Dermis microvascular lymphatic vessel endothelial cell (primary cell): ENCODE measurements around the gene BDKRB2. TPM values are rescaled to one million over a fixed set of nuclear protein-coding genes. Genes with fewer than 3 reads are reported as not detected.

ENCODE experiments used
- DNase-seq, 2 donors: peaks; one replicate each; pipeline versions ENCODE4 v3.0.0 to v3.0.0-alpha.2; 2010; ENCODE audit warnings: low read depth in 2 of 2
- total RNA-seq: library from RNA; depleted of rRNA; stranded (reverse); fragments of >200 nt; gene quantifications from 2 replicates; pipeline ENCODE4 v1.2.1, GENCODE V29; 2014

BDKRB2 gene
- total RNA-seq, 1 donor from 2014 or later = 0.26 TPM

DNA sequence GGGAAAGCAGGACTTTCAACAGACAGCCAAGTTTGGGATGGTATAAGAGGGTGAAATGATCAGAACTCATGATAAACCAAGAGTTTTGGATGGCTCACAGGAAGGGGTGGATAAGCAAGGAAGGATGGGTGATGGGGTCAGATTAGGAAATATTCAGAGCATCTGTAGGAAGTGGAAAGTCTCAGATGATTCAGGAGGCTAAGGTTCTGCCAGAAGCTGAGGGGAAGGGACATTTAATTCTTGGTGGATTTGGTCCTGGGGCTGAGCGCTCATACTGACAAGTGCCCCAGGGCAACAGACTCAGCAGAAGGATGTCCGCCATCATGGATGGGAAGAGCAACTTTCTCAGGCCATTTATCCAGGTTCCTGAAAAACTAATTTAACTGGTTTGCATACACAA lies 28.4 kb upstream of the BDKRB2 start:
- DNase-seq = no peak

DNA sequence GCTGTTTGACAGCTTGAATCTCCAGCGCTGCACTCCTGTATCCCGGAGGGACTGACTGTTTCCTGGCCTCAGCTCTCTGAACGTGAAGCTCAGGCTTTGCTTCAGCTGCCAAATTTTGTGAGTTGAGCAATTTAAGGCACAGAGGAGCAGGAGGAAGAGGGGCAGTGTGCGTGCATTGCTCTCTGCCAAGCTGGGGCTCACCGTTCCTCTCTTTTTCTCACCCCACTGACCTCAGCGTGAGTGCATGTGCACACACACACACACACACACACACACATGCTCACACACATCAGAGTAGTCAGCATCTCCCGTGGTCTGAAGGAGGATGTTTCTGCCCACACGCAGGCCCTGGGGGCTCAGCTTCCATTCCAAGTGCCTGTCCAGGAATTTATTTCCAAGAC lies 27.8 kb upstream of the BDKRB2 start:
- no peak for DNase-seq

- peak in 1 of 2 donors; percentile 21 for DNase-seq
Observed at GRCh38 chr14:96177766-96178375, 26.8 kb upstream of the BDKRB2 start.

DNA sequence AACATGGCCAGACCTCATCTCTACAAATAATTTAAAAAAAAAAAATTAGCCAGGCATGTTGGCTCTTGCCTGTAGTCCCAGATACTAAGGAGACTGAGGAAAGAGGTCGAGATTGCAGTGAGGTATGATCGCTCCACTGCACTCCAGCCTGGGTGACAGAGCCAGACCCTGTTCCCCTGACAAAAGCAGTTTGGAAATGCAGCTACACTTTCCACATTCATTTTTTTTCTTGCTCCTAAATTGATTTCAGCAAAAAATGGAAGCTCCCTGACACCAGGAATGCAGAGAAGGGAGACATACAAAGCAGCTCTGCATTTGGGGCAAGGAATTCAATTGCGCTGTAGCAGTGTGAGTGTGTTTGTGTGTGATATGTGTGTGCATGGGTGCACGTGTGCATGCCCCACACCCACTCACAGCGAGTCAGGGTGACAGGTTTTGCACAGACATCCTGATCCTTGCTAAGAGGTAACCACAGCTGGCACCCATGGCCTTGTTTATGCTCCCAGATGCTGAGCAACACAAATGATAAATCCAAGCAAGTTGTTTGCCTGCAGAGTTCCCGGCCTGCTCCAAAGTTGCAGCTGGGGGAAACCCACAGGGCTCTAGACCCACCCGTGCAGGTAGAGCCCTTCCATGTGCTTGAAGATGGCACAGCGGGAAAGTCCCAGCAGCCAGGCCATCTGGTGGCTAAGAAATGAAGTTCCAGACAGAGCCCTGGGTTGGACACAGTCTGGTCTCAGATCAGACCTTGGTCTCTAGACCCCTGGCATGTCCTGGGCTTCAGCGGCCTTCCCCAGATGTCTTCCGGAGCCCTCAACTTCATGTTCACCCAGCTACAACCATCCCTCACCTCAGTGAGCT lies 25.9 kb upstream of the BDKRB2 start:
- no peak for DNase-seq

DNA sequence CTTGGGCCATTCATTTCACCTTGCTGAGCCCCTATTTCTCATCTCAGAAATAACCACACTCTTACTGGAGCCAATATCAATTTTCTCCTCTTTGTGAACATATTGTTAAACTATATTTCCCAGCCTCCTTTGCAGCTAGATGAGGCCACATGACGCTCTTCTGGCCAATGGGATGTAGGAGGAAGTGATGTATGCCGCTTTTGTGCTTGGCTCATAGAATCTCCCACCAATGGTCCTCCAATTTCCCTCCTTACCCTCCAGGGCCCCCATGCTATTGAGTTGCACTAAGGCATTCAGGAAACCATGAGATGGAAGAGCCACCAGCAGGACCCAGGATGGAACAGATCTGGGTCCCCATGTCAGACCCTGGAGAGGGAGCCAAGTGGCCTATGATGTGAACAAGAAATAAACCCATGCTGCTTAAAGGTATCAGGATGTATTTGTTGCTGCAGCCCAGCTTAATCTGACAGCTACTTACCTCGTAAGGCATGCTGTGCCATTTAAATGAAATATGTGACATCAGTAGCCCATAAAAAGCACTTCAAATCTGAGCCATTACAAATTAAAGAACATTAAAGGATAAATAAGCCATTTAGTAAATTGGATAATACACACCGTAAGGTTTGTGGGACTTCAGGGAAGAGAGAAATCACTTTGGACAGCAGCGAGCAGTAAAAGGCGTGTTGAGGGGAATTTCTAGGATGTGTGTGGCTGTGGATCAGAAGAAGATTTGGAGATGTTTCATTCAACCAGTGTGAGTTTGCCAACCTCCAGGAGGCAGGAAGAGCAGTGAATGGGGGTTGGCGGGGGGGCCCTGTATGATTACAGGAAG lies 24.4 kb upstream of the BDKRB2 start:
- peak in 1 of 2 donors; percentile 8 for DNase-seq

- DNase-seq = peak in 1 of 2 donors; percentile 49
Observed at GRCh38 chr14:96181186-96182056, 23.2 kb upstream of the BDKRB2 start.

DNA sequence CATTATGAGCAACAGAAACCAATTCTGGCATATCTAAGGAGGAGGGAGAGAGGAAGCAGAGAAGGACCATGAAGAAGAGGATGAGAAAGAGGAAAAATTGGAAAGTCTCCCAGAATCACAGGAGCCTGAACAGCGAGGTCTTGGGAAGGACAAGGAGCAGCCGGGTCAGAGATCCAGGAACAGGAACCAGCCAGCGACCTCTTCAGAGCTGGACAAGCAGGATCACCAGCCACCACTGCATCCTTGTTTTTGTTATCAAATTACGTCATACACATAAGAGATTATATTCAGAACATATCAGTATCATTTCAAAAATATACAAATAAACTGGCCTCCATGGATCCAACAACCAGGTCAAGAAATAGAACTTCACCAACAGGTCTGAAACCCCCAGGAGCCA lies 22.1 kb upstream of the BDKRB2 start:
- DNase-seq = peak in 1 of 2 donors; percentile 54

GRCh38 chr14:96184737-96185136 lies 19.9 kb upstream of the BDKRB2 start:
- no peak for DNase-seq

GRCh38 chr14:96187216-96188031 lies 17.2 kb upstream of the BDKRB2 start:
- no peak for DNase-seq

DNA sequence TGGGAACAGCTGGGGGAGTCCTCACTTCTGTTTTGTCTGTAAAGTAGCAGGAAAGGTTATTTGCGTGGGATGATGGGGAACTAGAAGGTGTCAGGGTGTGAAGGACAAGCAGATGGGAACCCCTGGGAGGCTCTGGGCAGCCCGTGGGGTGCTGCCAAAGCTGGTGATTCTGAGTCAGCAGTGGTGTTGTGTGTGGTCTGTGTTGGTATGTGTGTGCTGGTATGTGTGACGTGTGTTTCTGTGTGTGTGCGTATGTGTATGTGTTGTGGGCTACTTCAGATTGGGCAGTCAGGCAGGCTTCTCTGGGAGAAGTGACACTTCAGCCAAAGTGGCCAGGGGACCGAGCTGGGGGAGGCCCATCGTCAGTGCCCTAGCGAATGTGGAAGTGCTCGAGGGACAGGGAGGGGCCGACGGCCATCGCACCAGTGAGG lies 15.3 kb upstream of the BDKRB2 start:
- no peak for DNase-seq

DNA sequence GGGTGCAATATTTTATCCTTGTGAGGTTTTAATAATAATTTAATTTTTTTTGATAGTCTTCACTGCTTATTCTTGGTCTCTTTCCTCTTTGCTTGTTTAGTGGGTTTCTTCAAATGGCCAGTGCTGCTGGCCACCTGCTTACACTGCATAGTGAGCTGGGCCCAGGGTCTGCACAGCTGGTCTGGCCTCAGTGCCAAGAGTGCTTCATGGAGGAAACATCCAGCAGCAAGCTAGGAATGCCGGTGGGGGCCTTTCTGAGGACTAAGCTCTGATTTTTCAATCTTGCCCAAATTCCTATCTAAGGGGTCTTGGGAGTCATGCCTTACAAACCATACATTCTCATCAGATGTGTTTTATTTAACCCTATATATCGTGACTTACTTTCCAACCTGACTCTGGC lies 13.3 kb upstream of the BDKRB2 start:
- no peak for DNase-seq

DNA sequence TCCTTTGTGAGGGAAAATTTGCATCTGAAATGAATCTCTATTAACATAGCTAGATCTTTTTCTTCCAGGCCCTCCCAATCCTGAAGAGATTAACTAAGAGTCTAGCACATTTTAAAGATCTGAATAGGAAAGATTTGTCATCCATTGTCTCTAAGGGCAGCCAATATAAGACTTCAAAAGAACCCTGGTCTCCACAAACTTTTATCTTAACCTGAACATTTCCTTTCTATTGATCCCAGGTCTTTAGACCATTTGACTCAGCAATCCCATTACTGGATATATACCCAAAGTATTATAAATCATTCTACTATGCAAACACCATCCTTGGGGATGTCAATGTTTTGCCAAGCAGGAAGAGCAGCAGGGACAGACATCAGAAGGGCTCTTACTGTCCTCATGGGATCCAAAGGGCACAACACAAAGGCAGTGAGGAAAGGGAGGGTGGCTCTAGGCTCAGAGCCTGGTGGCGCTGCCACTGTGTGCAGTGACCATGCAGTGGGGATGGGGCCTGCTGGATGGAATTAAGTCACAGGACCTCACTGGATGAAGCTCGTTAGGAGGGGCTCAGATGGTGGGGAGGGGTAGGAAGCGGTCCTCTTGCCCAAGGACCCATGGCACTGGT lies 12.7 kb upstream of the BDKRB2 start:
- DNase-seq = no peak

- peak in 1 of 2 donors; percentile 17 for DNase-seq
Observed at GRCh38 chr14:96192975-96193805, 11.4 kb upstream of the BDKRB2 start.

DNA sequence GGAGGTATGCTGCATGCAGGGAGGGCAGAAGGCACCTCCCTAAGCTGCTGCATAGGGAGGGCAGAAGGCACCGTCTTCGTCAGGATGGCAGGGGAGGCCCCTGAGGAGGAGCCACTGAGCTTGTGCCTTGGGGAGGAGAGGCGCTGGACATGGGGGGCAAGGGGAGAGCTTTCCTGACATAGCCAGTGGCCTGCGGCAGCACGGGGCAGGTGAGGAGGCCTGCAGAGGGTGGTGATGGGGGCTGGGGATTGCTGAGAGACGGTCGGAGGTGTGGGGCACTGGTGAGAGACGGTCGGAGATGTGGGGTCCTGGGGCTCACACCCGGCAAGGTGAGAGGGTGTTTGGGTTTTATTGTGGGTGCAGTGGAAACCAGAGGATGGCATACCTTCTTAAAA lies 10.4 kb upstream of the BDKRB2 start:
- DNase-seq = no peak

GRCh38 chr14:96194657-96195431 lies 9.8 kb upstream of the BDKRB2 start:
- DNase-seq = no peak

GRCh38 chr14:96195441-96196081 lies 9.1 kb upstream of the BDKRB2 start:
- DNase-seq = no peak

DNA sequence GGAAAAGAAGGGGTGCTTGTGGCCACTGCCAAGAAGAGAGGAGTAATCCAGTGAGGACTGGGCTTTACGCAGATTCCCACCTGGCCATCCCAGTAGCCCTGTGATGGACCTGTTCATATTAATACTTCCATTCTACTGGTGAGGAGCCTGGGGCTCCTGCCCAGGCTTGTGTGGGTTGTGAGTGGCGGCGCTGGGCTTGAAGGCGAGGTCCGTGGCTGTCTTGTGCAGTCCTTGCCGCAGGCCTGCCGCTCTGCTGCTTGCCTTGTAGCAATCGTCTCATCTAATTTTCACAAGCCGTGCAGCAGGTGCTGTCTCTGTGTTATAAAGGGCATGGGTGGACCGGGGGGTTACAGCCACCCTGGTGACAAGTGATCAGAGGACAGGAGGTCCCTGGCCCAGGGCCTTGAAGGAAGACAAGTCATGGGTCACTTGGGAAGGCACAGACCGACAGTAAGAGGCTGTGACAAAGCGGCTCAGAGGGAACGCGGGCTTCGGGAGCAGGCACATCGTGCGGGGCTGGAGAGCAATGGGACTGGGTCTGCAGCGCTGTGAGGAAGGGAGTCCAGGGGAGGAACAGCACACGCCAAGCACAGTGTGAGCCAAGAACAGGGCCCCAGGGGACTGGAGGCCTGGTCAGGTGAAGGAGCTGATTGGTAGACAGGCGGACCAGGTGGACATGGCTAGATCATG lies 7.3 kb upstream of the BDKRB2 start:
- no peak for DNase-seq
